Small intestine (tissue), 7 donors: ENCODE data around the gene MPHOSPH9. TPM values are rescaled to one million over a fixed set of nuclear protein-coding genes. Genes with fewer than 3 reads are reported as not detected.

Source experiments
- DNase-seq, 2 donors: peaks; one replicate each; pipeline versions ENCODE4 v3.0.0 to v3.0.0-alpha.2; 2013
- FAIRE-seq: peaks from 2 replicates; lab custom pipeline; 2012; peaks lifted over from hg19 to GRCh38; lab: Jason Lieb, UNC
- H3K27ac ChIP-seq, 3 donors: one replicate each; pipeline ENCODE4 v1.5.1; 2013; ENCODE audit warnings: low read length in 2 of 3, mild to moderate bottlenecking in 2 of 3, control low read depth in 1 of 3, inconsistent platforms in 1 of 3, low read depth in 1 of 3, moderate library complexity in 1 of 3
- H3K27me3 ChIP-seq, 3 donors: one replicate each; pipeline ENCODE4 v1.6.1; 2013; ENCODE audit warnings: low read length in 3 of 3, inconsistent platforms in 1 of 3; ENCODE audit not compliant: control insufficient read depth in 3 of 3, insufficient read depth in 3 of 3
- H3K36me3 ChIP-seq, 3 donors: one replicate each; pipeline ENCODE4 v1.6.1; 2013; ENCODE audit warnings: low read length in 3 of 3, inconsistent platforms in 1 of 3, low read depth in 1 of 3, mild to moderate bottlenecking in 1 of 3, moderate library complexity in 1 of 3; ENCODE audit not compliant: control insufficient read depth in 3 of 3, insufficient read depth in 2 of 3
- H3K4me1 ChIP-seq, 3 donors: one replicate each; pipeline ENCODE4 v1.6.1; 2013; ENCODE audit warnings: low read length in 2 of 3, inconsistent platforms in 1 of 3, low read depth in 1 of 3, mild to moderate bottlenecking in 1 of 3, moderate library complexity in 1 of 3; ENCODE audit not compliant: control insufficient read depth in 3 of 3, insufficient read depth in 2 of 3
- H3K4me3 ChIP-seq, 3 donors: one replicate each; pipeline ENCODE4 v1.5.1; 2013; ENCODE audit warnings: low read length in 3 of 3, control low read depth in 1 of 3, inconsistent platforms in 1 of 3, low read depth in 1 of 3, mild to moderate bottlenecking in 1 of 3, moderate library complexity in 1 of 3
- H3K9me3 ChIP-seq, 2 donors: one replicate each; pipeline ENCODE4 v1.6.1; 2013; ENCODE audit warnings: low read depth in 1 of 2, low read length in 1 of 2; ENCODE audit not compliant: control insufficient read depth in 2 of 2, insufficient read depth in 1 of 2
- WGBS, 3 donors: extraction: QIAGEN DNeasy Blood & Tissue Kit; methylation state at CpG; one replicate each; pipeline ENCODE4 v1.1.7; 2013; 5-methylcytosine and 5-hydroxymethylcytosine counted together
- polyA plus RNA-seq, 4 donors: library from polyadenylated mRNA; stranded (reverse) in 3 of 4; unstranded in 1 of 4; fragments of 200-250 nt in 3 of 4; fragments of 120-200 nt in 1 of 4; gene quantifications; one replicate each; pipeline versions ENCODE4 v1.2.1 to v1.2.3, GENCODE V29; 2013
- donor health status: healthy with polysubstance abuse.
- donor health status: control.
- donor health status: control.
- donor health status: Bipolar disorder and iron deficiency.
- donor health status: healthy.

The MPHOSPH9 gene
- polyA plus RNA-seq, 4 donors: 1.6 to 16.4 (median 5.2) TPM

- H3K36me3 ChIP-seq: peaks cover 0 to 13% (median 0%) of the 10 kb centered on the region in 3 donors
- DNase-seq (peak; percentile 46 to 67), FAIRE-seq (no peak)
- H3K4me3 ChIP-seq: no peak overlapping the region
- H3K4me1 ChIP-seq: peaks cover 0 to 7% (median 2%) of the 10 kb centered on the region in 3 donors
- peak overlapping the region in 2 of 3 donors; percentile 36 to 70 for H3K27ac ChIP-seq
- no peaks in the 10 kb centered on the region for H3K9me3 ChIP-seq
- WGBS, 3 donors: 14 to 58% (median 20%) methylated on average over 12 of the region's 12 CpGs
- no peaks in the 10 kb centered on the region for H3K27me3 ChIP-seq
Measured at GRCh38 chr12:123131879-123132402, 101.0 kb downstream of the MPHOSPH9 start.

DNA sequence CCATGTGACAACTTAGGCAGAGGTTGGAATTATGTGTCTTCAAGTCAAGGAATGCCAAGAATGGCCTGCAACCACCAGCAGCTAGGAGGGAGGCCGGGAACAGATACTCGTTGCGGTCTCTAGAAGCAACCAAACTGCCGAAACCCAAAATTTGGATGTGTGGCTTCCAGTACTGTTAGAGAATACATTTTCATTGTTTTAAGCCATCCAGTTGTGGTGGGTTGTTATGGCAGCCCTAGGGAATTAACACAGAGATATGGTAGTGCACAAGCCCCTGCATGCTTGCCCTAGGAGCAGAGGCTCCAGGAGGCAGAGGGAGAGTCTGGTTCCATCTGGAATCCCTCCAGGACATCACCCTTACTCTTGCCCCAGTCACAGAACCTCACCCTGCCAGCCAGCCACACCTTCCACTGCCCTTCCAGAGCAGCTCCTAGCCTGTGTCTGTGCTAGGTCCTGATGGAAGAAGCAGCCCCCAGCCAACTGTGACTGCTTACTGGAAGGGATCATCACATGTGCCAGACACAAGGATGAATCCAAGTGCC is 101.6 kb downstream of the MPHOSPH9 start:
- peaks cover 2 to 7% (median 3%) of the 10 kb centered on the region in 3 donors for H3K4me1 ChIP-seq
- DNase-seq: no peak
- no peak for FAIRE-seq

DNA sequence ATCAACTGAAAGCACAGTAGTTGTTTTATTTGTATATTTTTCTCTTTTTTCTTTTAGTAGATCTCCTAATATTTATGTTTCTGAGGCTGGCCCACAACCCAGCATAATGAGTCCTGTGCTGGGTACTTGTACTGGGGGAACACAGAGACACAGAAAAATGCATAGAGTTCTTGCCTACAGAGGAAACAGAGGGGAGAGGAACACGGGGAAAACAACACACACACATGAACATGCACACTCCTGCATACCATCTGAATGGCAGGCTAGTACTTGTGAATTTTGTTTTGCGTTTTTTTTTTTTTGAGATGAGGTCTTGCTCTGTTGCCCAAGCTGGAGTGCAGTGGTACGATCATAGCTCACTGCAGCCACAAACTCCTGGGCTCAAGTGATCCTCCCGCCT is 103.3 kb downstream of the MPHOSPH9 start:
- H3K36me3 ChIP-seq: peaks cover 0 to 7% (median 0%) of the 10 kb centered on the region in 3 donors
- H3K4me3 ChIP-seq: no peak overlapping the region
- DNase-seq (no peak), FAIRE-seq (no peak)
- H3K27me3 ChIP-seq: no peaks in the 10 kb centered on the region
- H3K4me1 ChIP-seq: peaks cover 2 to 7% (median 7%) of the 10 kb centered on the region in 3 donors
- no peaks in the 10 kb centered on the region for H3K9me3 ChIP-seq
- WGBS, 3 donors: 80 to 94% (median 80%) methylated on average over 4 of the region's 4 CpGs
- H3K27ac ChIP-seq: no peak overlapping the region

More for the DNA sequence above, 101.6 kb downstream of the MPHOSPH9 start:
- Histone ChIP-seq H3K36me3 (peaks cover 0 to 11% (median 0%) of the 10 kb centered on the region in 3 donors), H3K27ac (peak overlapping the region in 2 of 3 donors; percentile 36 to 70), H3K4me3 (no peak overlapping the region), H3K9me3 (no peaks in the 10 kb centered on the region), H3K27me3 (no peaks in the 10 kb centered on the region)
- 87 to 96% (median 91%) methylated on average over 4 of the region's 4 CpGs for WGBS, 3 donors

DNA sequence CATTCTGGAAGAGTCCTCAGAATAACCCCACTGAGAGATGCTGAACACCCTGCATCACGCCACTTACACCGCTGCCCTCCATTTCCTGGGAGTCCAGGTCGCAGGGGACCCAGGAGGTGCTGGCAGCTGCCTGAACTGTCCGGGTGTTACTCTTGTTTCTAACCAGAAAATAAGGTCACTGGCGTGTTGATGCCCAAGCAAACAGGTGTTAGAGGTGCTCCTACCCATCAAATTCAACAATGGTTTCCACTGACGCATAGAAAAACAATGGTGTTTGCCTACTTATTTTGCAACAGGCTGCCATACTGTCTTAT is 105.8 kb downstream of the MPHOSPH9 start:
- DNase-seq (no peak), FAIRE-seq (no peak)
- Histone ChIP-seq H3K4me3 (no peak overlapping the region), H3K9me3 (no peaks in the 10 kb centered on the region), H3K36me3 (no peaks in the 10 kb centered on the region), H3K4me1 (peaks cover 2 to 7% (median 7%) of the 10 kb centered on the region in 3 donors), H3K27me3 (no peaks in the 10 kb centered on the region), H3K27ac (peak overlapping the region in 1 of 3 donors; percentile 22)
- WGBS, 3 donors: 86 to 90% (median 86%) methylated on average over 6 of the region's 6 CpGs

DNA sequence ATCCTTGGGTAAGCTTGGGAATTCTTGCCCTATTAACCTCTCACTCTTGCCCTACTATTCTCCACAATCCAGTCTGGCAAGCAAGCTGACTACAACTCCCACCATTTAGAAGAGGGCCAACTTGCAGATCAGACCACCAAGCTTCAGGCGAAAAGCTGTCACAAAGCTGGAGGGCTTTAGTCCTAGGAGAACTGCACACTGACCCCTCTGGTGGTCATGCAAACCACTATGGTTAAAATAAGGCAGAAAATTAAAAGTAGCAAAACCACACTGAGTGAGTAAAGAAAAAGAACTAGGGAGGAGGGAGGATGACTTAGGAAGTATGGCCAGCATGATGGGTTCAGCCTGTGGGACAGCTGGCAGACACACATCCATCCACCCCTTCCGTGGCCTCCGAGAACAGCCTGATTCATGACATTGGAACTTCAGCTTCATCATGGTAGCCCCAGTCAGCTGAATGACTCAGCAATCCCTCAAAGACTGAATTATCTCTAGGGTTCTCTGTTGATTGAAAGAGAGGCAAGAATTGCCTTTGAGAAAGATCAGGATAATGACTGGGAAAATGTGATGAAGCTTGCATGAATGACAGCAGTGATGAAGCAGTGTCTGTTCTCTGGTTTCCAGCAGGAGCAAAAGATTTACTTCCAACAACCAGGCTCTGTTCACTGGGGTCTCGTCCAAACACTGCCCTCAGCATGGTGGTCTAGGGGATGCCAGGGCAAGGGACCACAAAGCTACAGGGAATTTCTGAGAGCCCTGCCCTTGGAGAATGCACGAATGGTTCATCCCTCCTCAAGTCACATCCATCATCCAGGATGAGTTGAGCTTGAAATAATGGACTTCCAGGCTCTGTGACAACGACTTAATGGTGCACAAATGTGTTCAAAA is 106.4 kb downstream of the MPHOSPH9 start:
- Histone ChIP-seq H3K4me3 (no peak overlapping the region), H3K27ac (peak overlapping the region in 1 of 3 donors; percentile 38), H3K9me3 (no peaks in the 10 kb centered on the region), H3K4me1 (peaks cover 2 to 7% (median 4%) of the 10 kb centered on the region in 3 donors), H3K36me3 (no peaks in the 10 kb centered on the region), H3K27me3 (no peaks in the 10 kb centered on the region)
- WGBS, 3 donors: 59 to 76% (median 68%) methylated on average over 6 of the region's 6 CpGs
- DNase-seq (peak in 1 of 2 donors; percentile 73), FAIRE-seq (no peak)

GRCh38 chr12:123122626-123123025 is 110.3 kb downstream of the MPHOSPH9 start:
- H3K4me3 ChIP-seq: no peak overlapping the region
- H3K36me3 ChIP-seq: no peaks in the 10 kb centered on the region
- DNase-seq (no peak), FAIRE-seq (no peak)
- no peaks in the 10 kb centered on the region for H3K27me3 ChIP-seq
- 85 to 99% (median 86%) methylated on average over 3 of the region's 3 CpGs for WGBS, 3 donors
- no peaks in the 10 kb centered on the region for H3K9me3 ChIP-seq
- peaks cover 0 to 7% (median 2%) of the 10 kb centered on the region in 3 donors for H3K4me1 ChIP-seq
- H3K27ac ChIP-seq: no peak overlapping the region

DNA sequence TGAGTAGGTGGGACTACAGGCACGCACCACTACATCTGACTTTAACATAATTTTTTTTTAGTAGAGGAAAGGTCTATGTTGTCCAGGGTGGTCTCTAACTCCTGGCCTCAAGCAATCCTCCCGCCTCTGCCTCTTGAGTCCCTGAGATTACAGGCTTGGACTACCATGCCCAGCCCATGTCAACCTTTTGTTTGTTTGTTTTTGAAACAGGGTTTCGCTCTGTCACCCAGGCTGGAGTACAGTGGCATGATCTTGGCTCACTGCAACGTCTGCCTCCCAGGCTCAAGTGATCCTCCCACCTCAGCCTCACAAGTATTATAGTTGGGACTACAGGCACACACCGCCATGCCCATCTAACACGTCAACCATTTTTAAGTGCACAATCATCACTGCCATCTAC is 111.3 kb downstream of the MPHOSPH9 start:
- WGBS, 3 donors: 88 to 96% (median 93%) methylated on average over 6 of the region's 6 CpGs
- no peaks in the 10 kb centered on the region for H3K36me3 ChIP-seq
- FAIRE-seq: no peak
- H3K27me3 ChIP-seq: no peaks in the 10 kb centered on the region
- H3K4me1 ChIP-seq: peaks cover 0 to 5% (median 2%) of the 10 kb centered on the region in 3 donors
- DNase-seq: no peak
- no peaks in the 10 kb centered on the region for H3K9me3 ChIP-seq
- no peak overlapping the region for H3K4me3 ChIP-seq
- no peak overlapping the region for H3K27ac ChIP-seq

DNA sequence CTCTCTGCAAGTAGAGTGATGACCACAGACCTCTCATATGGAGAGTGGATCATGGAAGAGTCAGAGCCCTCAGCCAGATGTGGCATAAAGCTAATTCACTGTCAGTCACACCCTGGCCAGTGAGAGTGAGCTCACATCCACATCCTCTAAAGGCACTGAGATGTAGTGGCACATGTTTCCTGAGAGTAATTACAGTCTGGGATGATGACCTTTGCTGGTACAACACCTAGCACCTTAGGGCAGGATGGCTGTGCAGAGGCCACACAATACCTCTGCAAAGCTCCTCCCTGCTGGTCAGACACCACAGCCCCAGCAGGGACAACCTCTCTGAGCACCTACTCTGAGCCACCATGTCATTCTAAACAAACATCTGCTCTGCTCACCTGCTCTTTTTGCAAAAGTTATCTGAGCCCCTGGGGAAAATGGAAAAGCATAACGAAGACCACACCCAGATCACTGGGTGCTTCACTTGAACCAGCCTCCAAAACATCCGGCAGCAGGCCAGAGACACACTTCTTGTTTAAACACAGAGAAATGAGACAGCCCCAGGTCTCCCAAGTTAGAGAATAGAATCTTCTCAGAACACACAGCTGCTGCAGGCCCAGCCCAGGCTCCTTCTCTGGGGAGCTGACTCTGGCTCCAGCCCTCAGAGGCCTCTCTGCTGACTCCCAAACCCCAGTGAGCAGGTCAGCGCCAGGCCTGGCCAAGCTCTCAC is 112.3 kb downstream of the MPHOSPH9 start:
- peak overlapping the region in 1 of 3 donors; percentile 40 for H3K27ac ChIP-seq
- FAIRE-seq (no peak), DNase-seq (no peak)
- no peaks in the 10 kb centered on the region for H3K36me3 ChIP-seq
- no peak overlapping the region for H3K4me3 ChIP-seq
- peaks cover 0 to 2% (median 0%) of the 10 kb centered on the region in 3 donors for H3K4me1 ChIP-seq
- 62 to 85% (median 80%) methylated on average over 3 of the region's 3 CpGs for WGBS, 3 donors
- no peaks in the 10 kb centered on the region for H3K9me3 ChIP-seq
- H3K27me3 ChIP-seq: no peaks in the 10 kb centered on the region
